T-cell (primary cell): ENCODE measurements around the gene RHBDD2. TPM values are rescaled to one million over a fixed set of nuclear protein-coding genes. Genes with fewer than 3 reads are reported as not detected.
"Not testable (repeated sequence)": the region's sequence is repeated elsewhere in the genome, so short reads cannot be mapped to it uniquely, and the experiment has no call there.

Experiments used
- ATAC-seq, 4 experiments: fragments of 200-7000 bp in 3 of 4; fragments of 150-1000 bp in 1 of 4; cut with Tn5 transposase; replicated peaks in 1 of 4; 1 replicate in 3 of 4; 2 replicates in 1 of 4; pipeline ENCODE4 v1.10.0; 2021; ENCODE audit warnings: moderate library complexity in 3 of 4, mild to moderate bottlenecking in 2 of 4, moderate number of reproducible peaks in 1 of 4
- CTCF ChIA-PET, 2 donors: fragments of 300-600 bp; sonication (Branson Sonifier 250); formaldehyde crosslinking; loops; one replicate each; lab custom pipeline; 2022; ENCODE audit warnings: antibody characterized with exemption in 2 of 2; lab: Charles Lee
- POLR2A ChIA-PET, 2 donors: fragments of 300-600 bp; sonication (Branson Sonifier 250); formaldehyde crosslinking; loops; one replicate each; lab custom pipeline; 2022; ENCODE audit warnings: antibody characterized with exemption in 2 of 2; lab: Charles Lee
- DNase-seq, 35 experiments: peaks; one replicate each; pipeline versions ENCODE4 v3.0.0 to v3.0.0-alpha.2; 2013 to 2023
- H3K27ac ChIP-seq: one replicate; pipeline ENCODE4 v1.5.1; 2013; ENCODE audit warnings: low read length
- H3K27me3 ChIP-seq, 2 experiments: replicated peaks in 1 of 2; 1 replicate in 1 of 2; 2 replicates in 1 of 2; pipeline versions ENCODE4 v1.6.1 to v1.7.0; 2013; ENCODE audit warnings: low read length in 1 of 2, mixed read lengths in 1 of 2; ENCODE audit not compliant: control insufficient read depth in 2 of 2, insufficient read depth in 2 of 2; ENCODE audit errors: extremely low read depth in 1 of 2
- H3K36me3 ChIP-seq, 2 donors: 1 replicate in 1 of 2; 2 replicates in 1 of 2; pipeline versions ENCODE4 v1.6.1 to v1.7.0; 2013; ENCODE audit warnings: low read length in 1 of 2; ENCODE audit not compliant: control insufficient read depth in 2 of 2, insufficient read depth in 1 of 2; ENCODE audit errors: extremely low read depth in 1 of 2
- H3K4me1 ChIP-seq, 2 experiments: 1 replicate in 1 of 2; 2 replicates in 1 of 2; pipeline versions ENCODE4 v1.6.1 to v1.7.0; 2013; ENCODE audit warnings: low read length in 2 of 2, mixed read lengths in 1 of 2; ENCODE audit not compliant: insufficient read depth in 2 of 2, control insufficient read depth in 1 of 2; ENCODE audit errors: extremely low read depth in 1 of 2
- H3K4me3 ChIP-seq, 2 donors: 1 replicate in 1 of 2; 2 replicates in 1 of 2; pipeline versions ENCODE4 v1.5.1 to v1.7.0; 2013; ENCODE audit warnings: mild to moderate bottlenecking in 2 of 2, low read length in 1 of 2, moderate library complexity in 1 of 2; ENCODE audit not compliant: control insufficient read depth in 1 of 2; ENCODE audit errors: extremely low read depth in 1 of 2
- H3K9me3 ChIP-seq: 2 replicates; pipeline ENCODE4 v1.7.0; 2013
- H3K27ac Mint-ChIP-seq, 2 donors: one replicate each; pipeline ENCODE4 v1.8.0; 2020 to 2021; ENCODE audit warnings: mild to moderate bottlenecking in 2 of 2, mixed read lengths in 2 of 2
- H3K27me3 Mint-ChIP-seq, 2 donors: one replicate each; pipeline ENCODE4 v1.8.0; 2021 to 2022; ENCODE audit warnings: mixed read lengths in 2 of 2
- H3K36me3 Mint-ChIP-seq: one replicate; pipeline ENCODE4 v1.8.0; 2021; ENCODE audit warnings: mixed read lengths
- H3K4me1 Mint-ChIP-seq, 3 donors: one replicate each; pipeline ENCODE4 v1.8.0; 2020 to 2022; ENCODE audit warnings: mixed read lengths in 3 of 3, mild to moderate bottlenecking in 1 of 3
- H3K4me3 Mint-ChIP-seq, 3 donors: one replicate each; pipeline ENCODE4 v1.8.0; 2020 to 2022; ENCODE audit warnings: mild to moderate bottlenecking in 3 of 3, mixed read lengths in 3 of 3, moderate library complexity in 3 of 3
- H3K9me3 Mint-ChIP-seq, 3 donors: one replicate each; pipeline ENCODE4 v1.8.0; 2020 to 2022; ENCODE audit warnings: mixed read lengths in 3 of 3
- WGBS: methylation state at CpG from one replicate; pipeline ENCODE4 v1.1.5; 2013; ENCODE audit warnings: missing lambda C conversion rate; ENCODE audit not compliant: insufficient coverage; 5-methylcytosine and 5-hydroxymethylcytosine counted together
- total RNA-seq, 35 experiments: library from RNA in 6 of 35; stranded (reverse) in 6 of 35; fragments of 120-200 nt in 1 of 35; gene quantifications; one replicate each; pipeline versions ENCODE4 v1.2.1 to v1.2.4 and lab custom pipeline; 2013 to 2026

RHBDD2 gene
- total RNA-seq, 5 donors from 2014 or later (not counting 1 experiment from before 2014, with no cell fraction given), result 46.7 to 110 (median 59.4) TPM

- Histone ChIP-seq H3K9me3 (no peaks in the 10 kb centered on the region), H3K36me3 (no peaks in the 10 kb centered on the region), H3K4me3 (no peak overlapping the region), H3K27me3 (peaks cover 0 to 23% of the 10 kb centered on the region in 2 experiments), H3K4me1 (peaks cover 0 to 5% of the 10 kb centered on the region in 2 experiments), H3K27ac (no peak overlapping the region)
- DNase-seq, result no peak
- ChIA-PET CTCF (interaction anchor here in 1 of 2 donors (0.7 to 1.1 kb wide), 2 partner anchors 161 to 239 kb away, joined by 3 read pairs; no protein-coding TSS in a partner anchor), POLR2A (no interaction called here)
- WGBS, result no CpG with 5 or more reads among the region's 4 CpGs
- H3K36me3 Mint-ChIP-seq, result no peaks in the 10 kb centered on the region
- H3K9me3 Mint-ChIP-seq, result no peaks in the 10 kb centered on the region
- ATAC-seq, result no peak
- no peak overlapping the region for H3K4me3 Mint-ChIP-seq
- peaks cover 10 to 17% of the 10 kb centered on the region in 2 donors for H3K27me3 Mint-ChIP-seq
- H3K4me1 Mint-ChIP-seq, result peaks cover 0 to 5% (median 4%) of the 10 kb centered on the region in 3 donors
- no peak overlapping the region for H3K27ac Mint-ChIP-seq
Observed at GRCh38 chr7:75861636-75862035, 17.2 kb upstream of the RHBDD2 start.

GRCh38 chr7:75864251-75864650 lies 14.6 kb upstream of the RHBDD2 start:
- H3K4me3 Mint-ChIP-seq, ATAC-seq, H3K27ac ChIP-seq, H3K4me3 ChIP-seq, H3K4me1 Mint-ChIP-seq, H3K9me3 Mint-ChIP-seq, DNase-seq, H3K9me3 ChIP-seq, H3K36me3 ChIP-seq, H3K36me3 Mint-ChIP-seq, H3K27ac Mint-ChIP-seq, H3K4me1 ChIP-seq: not testable (repeated sequence)
- POLR2A ChIA-PET, result interaction anchor here in 1 of 2 donors (0.6 kb wide), 1 partner anchor 81 kb away, joined by 5 read pairs; no protein-coding TSS in a partner anchor
- H3K27me3 ChIP-seq, result peaks cover 0 to 27% of the 10 kb centered on the region in 2 experiments
- peaks cover 13% of the 10 kb centered on the region in 2 donors for H3K27me3 Mint-ChIP-seq
- CTCF ChIA-PET, result interaction anchor here (0.6 to 4.6 kb wide), 3 partner anchors 156 to 244 kb away, joined by 4 to 29 read pairs (median 22); no protein-coding TSS in a partner anchor
- WGBS, result 100% methylated on average over 1 of the region's 4 CpGs

GRCh38 chr7:75866114-75866488 lies 12.7 kb upstream of the RHBDD2 start:
- peak in 1 of 4 experiments; percentile 14 for ATAC-seq
- ChIA-PET CTCF (interaction anchor here (1.9 to 4.6 kb wide), 3 partner anchors 12 to 154 kb away, joined by 4 to 29 read pairs (median 22); partner anchors contain the start of gene RHBDD2 (in 1 of the 2)), POLR2A (no interaction called here)
- Histone ChIP-seq H3K27me3 (peaks cover 0 to 27% of the 10 kb centered on the region in 2 experiments), H3K27ac (no peak overlapping the region), H3K9me3 (no peaks in the 10 kb centered on the region), H3K4me3 (no peak overlapping the region), H3K36me3 (no peaks in the 10 kb centered on the region), H3K4me1 (peaks cover 0 to 11% of the 10 kb centered on the region in 2 experiments)
- H3K4me1 Mint-ChIP-seq, result peaks cover 5 to 9% (median 5%) of the 10 kb centered on the region in 3 donors
- H3K27ac Mint-ChIP-seq, result no peak overlapping the region
- no peaks in the 10 kb centered on the region for H3K9me3 Mint-ChIP-seq
- no peak overlapping the region for H3K4me3 Mint-ChIP-seq
- 55% methylated on average over 5 of the region's 5 CpGs for WGBS
- DNase-seq, result no peak
- no peaks in the 10 kb centered on the region for H3K36me3 Mint-ChIP-seq
- H3K27me3 Mint-ChIP-seq, result peaks cover 13% of the 10 kb centered on the region in 2 donors

GRCh38 chr7:75866489-75867389 lies 12.1 kb upstream of the RHBDD2 start:
- Histone ChIP-seq H3K27ac (no peak overlapping the region), H3K27me3 (peaks cover 0 to 27% of the 10 kb centered on the region in 2 experiments), H3K9me3 (no peaks in the 10 kb centered on the region), H3K4me1 (peaks cover 0 to 11% of the 10 kb centered on the region in 2 experiments), H3K4me3 (no peak overlapping the region), H3K36me3 (no peaks in the 10 kb centered on the region)
- DNase-seq (peak in 31 of 35 experiments; percentile 3 to 71 (median 30)), ATAC-seq (peak; percentile 70 to 79 (median 72))
- Mint-ChIP-seq H3K27me3 (peaks cover 13% of the 10 kb centered on the region in 2 donors), H3K4me3 (peak overlapping the region in 1 of 3 donors; percentile 25), H3K9me3 (no peaks in the 10 kb centered on the region), H3K4me1 (peaks cover 5 to 9% (median 5%) of the 10 kb centered on the region in 3 donors), H3K27ac (no peak overlapping the region), H3K36me3 (no peaks in the 10 kb centered on the region)
- CTCF ChIA-PET, result interaction anchor here (1.9 to 4.6 kb wide), 3 partner anchors 12 to 153 kb away, joined by 4 to 29 read pairs (median 22); partner anchors contain the start of gene RHBDD2 (in 1 of the 2)
- WGBS, result 42% methylated on average over 12 of the region's 19 CpGs
- POLR2A ChIA-PET, result no interaction called here

GRCh38 chr7:75867390-75867717 lies 11.5 kb upstream of the RHBDD2 start:
- Mint-ChIP-seq H3K4me1 (peaks cover 5 to 11% (median 5%) of the 10 kb centered on the region in 3 donors), H3K27ac (no peak overlapping the region), H3K36me3 (no peaks in the 10 kb centered on the region), H3K9me3 (no peaks in the 10 kb centered on the region), H3K4me3 (no peak overlapping the region), H3K27me3 (peaks cover 13% of the 10 kb centered on the region in 2 donors)
- Histone ChIP-seq H3K36me3 (no peaks in the 10 kb centered on the region), H3K4me1 (peaks cover 0 to 11% of the 10 kb centered on the region in 2 experiments), H3K4me3 (no peak overlapping the region), H3K9me3 (no peaks in the 10 kb centered on the region), H3K27ac (no peak overlapping the region), H3K27me3 (peaks cover 0 to 27% of the 10 kb centered on the region in 2 experiments)
- no CpG with 5 or more reads among the region's 4 CpGs for WGBS
- no peak for ATAC-seq
- no peak for DNase-seq
- ChIA-PET CTCF (interaction anchor here (4.2 to 4.6 kb wide), 2 partner anchors 152 to 153 kb away, joined by 22 to 29 read pairs; no protein-coding TSS in a partner anchor), POLR2A (no interaction called here)

- H3K4me3 Mint-ChIP-seq, result no peak overlapping the region
- H3K27ac Mint-ChIP-seq, result no peak overlapping the region
- Histone ChIP-seq H3K27ac (no peak overlapping the region), H3K4me1 (peaks cover 0 to 11% of the 10 kb centered on the region in 2 experiments), H3K4me3 (no peak overlapping the region), H3K36me3 (no peaks in the 10 kb centered on the region), H3K9me3 (no peaks in the 10 kb centered on the region), H3K27me3 (peaks cover 0 to 26% of the 10 kb centered on the region in 2 experiments)
- WGBS, result no CpG with 5 or more reads among the region's 2 CpGs
- no peaks in the 10 kb centered on the region for H3K36me3 Mint-ChIP-seq
- peaks cover 13% of the 10 kb centered on the region in 2 donors for H3K27me3 Mint-ChIP-seq
- ChIA-PET CTCF (interaction anchor here (1.5 to 4.2 kb wide), 2 partner anchors 152 to 153 kb away, joined by 3 to 29 read pairs; no protein-coding TSS in a partner anchor), POLR2A (interaction anchor here in 1 of 2 donors (0.7 kb wide), 2 partner anchors 14 to 152 kb away, joined by 4 to 7 read pairs; no protein-coding TSS in a partner anchor)
- ATAC-seq, result no peak
- no peaks in the 10 kb centered on the region for H3K9me3 Mint-ChIP-seq
- H3K4me1 Mint-ChIP-seq, result peaks cover 5 to 11% (median 5%) of the 10 kb centered on the region in 3 donors
- no peak for DNase-seq
Observed at GRCh38 chr7:75868153-75868552, 10.7 kb upstream of the RHBDD2 start.
